ENCODE data around the gene CASR.
"Not testable (repeated sequence)": the region's sequence is repeated elsewhere in the genome, so short reads cannot be mapped to it uniquely, and the experiment has no call there.

The CASR gene

GRCh38 chr3:122168044-122168443, 15.4 kb upstream of the CASR start:
- no peak overlapping the region for H2BK15ac ChIP-seq (replicated peaks; ENCODE audit: low read depth)
- H3K36me3 ChIP-seq (ENCODE audit: control insufficient read depth, insufficient read depth, low read length) = no peaks in the 10 kb centered on the region
- H3K79me1 ChIP-seq (ENCODE audit: low read length) = no peaks in the 10 kb centered on the region
- no peaks in the 10 kb centered on the region for H3K27me3 ChIP-seq (ENCODE audit: insufficient read depth, low read length, poor library complexity)
- no peak overlapping the region for H3K27ac ChIP-seq (ENCODE audit: low read depth, low read length)
- no peak overlapping the region for H2BK5ac ChIP-seq (ENCODE audit: low read length)
- H3K79me2 ChIP-seq (ENCODE audit: control insufficient read depth, insufficient read depth, low read length) = no peaks in the 10 kb centered on the region
- no peak overlapping the region for H3K4me3 ChIP-seq (ENCODE audit: low read length)
- WGBS (ENCODE audit: extremely low coverage, insufficient coverage, low lambda C conversion rate) = no CpG with 5 or more reads among the region's 3 CpGs
- no peak overlapping the region for H4K5ac ChIP-seq (ENCODE audit: low read length)
- no peak overlapping the region for H3K4ac ChIP-seq (ENCODE audit: low read depth, low read length)
- no peak overlapping the region for H3K9ac ChIP-seq (ENCODE audit: low read length)
- no peaks in the 10 kb centered on the region for H3K4me1 ChIP-seq (ENCODE audit: control insufficient read depth, low read depth, low read length)
- DNase-seq = no peak
- H3K23ac ChIP-seq (ENCODE audit: low read length) = no peak overlapping the region
- H3K4me2 ChIP-seq (ENCODE audit: low read length) = no peak overlapping the region
- H3K56ac ChIP-seq (ENCODE audit: low read length) = no peak overlapping the region
- H2AK5ac ChIP-seq (ENCODE audit: low read length) = no peak overlapping the region
- no peak overlapping the region for H4K8ac ChIP-seq (ENCODE audit: low read depth, low read length)
- no peak overlapping the region for H3K18ac ChIP-seq (ENCODE audit: low read length)
- no peak overlapping the region for H2BK120ac ChIP-seq (ENCODE audit: low read depth, low read length)

DNA sequence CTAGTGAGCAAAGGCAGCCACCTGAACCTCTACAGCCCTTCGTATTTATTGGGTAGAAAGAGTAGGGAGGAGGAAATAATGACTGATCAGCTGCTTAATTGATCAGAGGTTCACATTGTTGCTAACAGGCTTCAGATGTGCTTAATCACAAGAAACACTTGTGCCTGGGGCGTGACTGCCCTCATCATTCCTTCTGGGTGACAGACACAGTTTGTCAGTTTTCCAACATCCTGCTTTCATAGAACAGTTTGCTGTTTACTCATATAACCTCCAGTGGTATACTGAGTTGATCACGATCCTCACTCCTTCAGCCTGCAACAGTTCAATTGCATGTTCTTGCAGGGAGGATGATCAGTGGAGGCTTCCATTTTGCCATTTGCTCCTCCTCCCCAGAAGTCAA, 13.6 kb upstream of the CASR start:
- no peak overlapping the region for H4K8ac ChIP-seq (ENCODE audit: low read depth, low read length)
- no peak overlapping the region for H3K56ac ChIP-seq (ENCODE audit: low read length)
- no peak overlapping the region for H3K23ac ChIP-seq (ENCODE audit: low read length)
- no peak for DNase-seq
- no peak overlapping the region for H3K18ac ChIP-seq (ENCODE audit: low read length)
- no peaks in the 10 kb centered on the region for H3K79me2 ChIP-seq (ENCODE audit: control insufficient read depth, insufficient read depth, low read length)
- H3K9ac ChIP-seq (ENCODE audit: low read length) = no peak overlapping the region
- H3K4me3 ChIP-seq (ENCODE audit: low read length) = no peak overlapping the region
- H2BK15ac ChIP-seq (replicated peaks; ENCODE audit: low read depth) = no peak overlapping the region
- H3K36me3 ChIP-seq (ENCODE audit: control insufficient read depth, insufficient read depth, low read length) = no peaks in the 10 kb centered on the region
- no peak overlapping the region for H2BK120ac ChIP-seq (ENCODE audit: low read depth, low read length)
- H3K4me1 ChIP-seq (ENCODE audit: control insufficient read depth, low read depth, low read length) = no peaks in the 10 kb centered on the region
- no CpG with 5 or more reads among the region's 3 CpGs for WGBS (ENCODE audit: extremely low coverage, insufficient coverage, low lambda C conversion rate)
- no peak overlapping the region for H2AK5ac ChIP-seq (ENCODE audit: low read length)
- H3K27me3 ChIP-seq (ENCODE audit: insufficient read depth, low read length, poor library complexity) = no peaks in the 10 kb centered on the region
- no peak overlapping the region for H2BK5ac ChIP-seq (ENCODE audit: low read length)
- no peaks in the 10 kb centered on the region for H3K79me1 ChIP-seq (ENCODE audit: low read length)
- no peak overlapping the region for H4K5ac ChIP-seq (ENCODE audit: low read length)
- H3K4me2 ChIP-seq (ENCODE audit: low read length) = no peak overlapping the region
- H3K4ac ChIP-seq (ENCODE audit: low read depth, low read length) = no peak overlapping the region
- H3K27ac ChIP-seq (ENCODE audit: low read depth, low read length) = no peak overlapping the region

- not testable (repeated sequence) for H3K23ac ChIP-seq (ENCODE audit: low read length); H3K79me1 ChIP-seq (ENCODE audit: low read length); H2BK15ac ChIP-seq (replicated peaks; ENCODE audit: low read depth); H4K5ac ChIP-seq (ENCODE audit: low read length); H3K36me3 ChIP-seq (ENCODE audit: control insufficient read depth, insufficient read depth, low read length); H3K4me1 ChIP-seq (ENCODE audit: control insufficient read depth, low read depth, low read length); H3K18ac ChIP-seq (ENCODE audit: low read length); H3K56ac ChIP-seq (ENCODE audit: low read length); H3K4me3 ChIP-seq (ENCODE audit: low read length); H3K27me3 ChIP-seq (ENCODE audit: insufficient read depth, low read length, poor library complexity); H3K4me2 ChIP-seq (ENCODE audit: low read length); H3K9ac ChIP-seq (ENCODE audit: low read length); H2BK5ac ChIP-seq (ENCODE audit: low read length); H2AK5ac ChIP-seq (ENCODE audit: low read length); H3K27ac ChIP-seq (ENCODE audit: low read depth, low read length); H2BK120ac ChIP-seq (ENCODE audit: low read depth, low read length); H3K79me2 ChIP-seq (ENCODE audit: control insufficient read depth, insufficient read depth, low read length); H4K8ac ChIP-seq (ENCODE audit: low read depth, low read length); H3K4ac ChIP-seq (ENCODE audit: low read depth, low read length)
- no CpG with 5 or more reads among the region's 2 CpGs for WGBS (ENCODE audit: extremely low coverage, insufficient coverage, low lambda C conversion rate)
- DNase-seq = peak; percentile 14
Measured at GRCh38 chr3:122171361-122171760, 12.1 kb upstream of the CASR start.

DNA sequence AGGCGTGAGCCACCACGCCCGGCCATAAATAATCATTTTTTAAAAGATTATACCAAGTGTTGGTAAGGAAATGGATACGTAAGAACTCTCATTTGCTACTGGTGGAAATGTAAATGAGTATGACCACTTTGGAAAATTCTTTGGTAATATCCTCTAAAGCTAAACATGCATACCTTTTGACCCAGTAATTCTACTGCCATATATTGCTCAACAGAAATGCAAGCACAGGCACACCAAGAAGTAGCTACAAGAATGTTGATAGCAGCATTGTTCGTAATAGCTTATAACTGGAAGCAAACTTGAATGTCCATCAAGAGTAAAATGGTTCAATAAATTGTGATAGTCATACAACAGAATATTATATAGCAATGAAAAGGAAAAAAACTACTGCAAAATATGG, 4.8 kb upstream of the CASR start:
- Histone ChIP-seq H3K9ac (ENCODE audit: low read length) (no peak overlapping the region), H2BK120ac (ENCODE audit: low read depth, low read length) (no peak overlapping the region), H2BK5ac (ENCODE audit: low read length) (no peak overlapping the region), H3K56ac (ENCODE audit: low read length) (no peak overlapping the region), H3K79me2 (ENCODE audit: control insufficient read depth, insufficient read depth, low read length) (no peaks in the 10 kb centered on the region), H3K4ac (ENCODE audit: low read depth, low read length) (no peak overlapping the region), H3K4me3 (ENCODE audit: low read length) (no peak overlapping the region), H3K36me3 (ENCODE audit: control insufficient read depth, insufficient read depth, low read length) (no peaks in the 10 kb centered on the region), H4K5ac (ENCODE audit: low read length) (no peak overlapping the region), H3K18ac (ENCODE audit: low read length) (no peak overlapping the region), H3K27me3 (ENCODE audit: insufficient read depth, low read length, poor library complexity) (peaks cover 8% of the 10 kb centered on the region), H3K23ac (ENCODE audit: low read length) (no peak overlapping the region), H2BK15ac (replicated peaks; ENCODE audit: low read depth) (no peak overlapping the region), H3K79me1 (ENCODE audit: low read length) (no peaks in the 10 kb centered on the region), H3K4me1 (ENCODE audit: control insufficient read depth, low read depth, low read length) (no peaks in the 10 kb centered on the region), H3K4me2 (ENCODE audit: low read length) (no peak overlapping the region), H4K8ac (ENCODE audit: low read depth, low read length) (no peak overlapping the region), H3K27ac (ENCODE audit: low read depth, low read length) (no peak overlapping the region), H2AK5ac (ENCODE audit: low read length) (no peak overlapping the region)
- DNase-seq = no peak
- no CpG with 5 or more reads among the region's 5 CpGs for WGBS (ENCODE audit: extremely low coverage, insufficient coverage, low lambda C conversion rate)

DNA sequence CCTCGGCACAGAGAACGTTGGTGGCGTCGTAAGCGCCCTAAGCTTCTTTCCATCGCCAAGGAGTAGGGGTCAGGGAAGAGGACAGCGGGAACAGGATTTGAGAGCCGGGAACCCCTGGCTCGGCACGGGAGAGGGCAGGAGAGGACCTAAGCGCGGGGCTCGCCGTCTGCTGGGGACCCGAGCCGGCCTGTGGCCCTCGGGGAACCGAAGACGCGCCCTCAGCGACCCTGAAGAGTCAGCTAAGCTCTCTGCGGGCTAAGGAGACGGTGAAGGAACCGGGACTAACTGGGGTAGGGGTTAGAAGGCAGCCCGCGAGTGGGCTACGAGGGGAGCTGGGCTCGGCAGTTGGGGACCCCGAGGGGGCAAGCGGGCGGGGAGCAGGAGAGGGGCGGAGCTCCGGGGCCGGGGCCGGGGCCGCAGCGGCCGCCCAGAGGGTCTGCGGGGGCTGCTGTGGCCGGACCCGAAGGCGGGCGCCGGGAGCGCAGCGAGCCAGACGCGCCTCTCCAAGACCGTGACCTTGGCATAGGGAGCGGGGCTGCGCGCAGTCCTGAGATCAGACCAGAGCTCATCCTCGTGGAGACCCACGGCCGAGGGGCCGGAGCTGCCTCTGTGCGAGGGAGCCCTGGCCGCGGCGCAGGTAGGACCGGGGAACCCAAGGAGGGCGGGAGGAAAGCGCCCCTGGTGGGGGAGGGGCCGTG, 574 bp downstream of the CASR start:
- Histone ChIP-seq H2AK5ac (ENCODE audit: low read length) (no peak overlapping the region), H3K79me1 (ENCODE audit: low read length) (no peaks in the 10 kb centered on the region), H4K5ac (ENCODE audit: low read length) (no peak overlapping the region), H3K56ac (ENCODE audit: low read length) (peak overlapping the region; percentile 73), H2BK15ac (replicated peaks; ENCODE audit: low read depth) (no peak overlapping the region), H2BK120ac (ENCODE audit: low read depth, low read length) (no peak overlapping the region), H3K23ac (ENCODE audit: low read length) (no peak overlapping the region), H3K4ac (ENCODE audit: low read depth, low read length) (no peak overlapping the region), H3K4me3 (ENCODE audit: low read length) (peak overlapping the region; percentile 45), H4K8ac (ENCODE audit: low read depth, low read length) (no peak overlapping the region), H3K18ac (ENCODE audit: low read length) (peak overlapping the region; percentile 8), H3K9ac (ENCODE audit: low read length) (peak overlapping the region; percentile 30), H3K27ac (ENCODE audit: low read depth, low read length) (no peak overlapping the region), H2BK5ac (ENCODE audit: low read length) (no peak overlapping the region), H3K4me1 (ENCODE audit: control insufficient read depth, low read depth, low read length) (no peaks in the 10 kb centered on the region), H3K27me3 (ENCODE audit: insufficient read depth, low read length, poor library complexity) (peaks cover 13% of the 10 kb centered on the region), H3K79me2 (ENCODE audit: control insufficient read depth, insufficient read depth, low read length) (no peaks in the 10 kb centered on the region), H3K36me3 (ENCODE audit: control insufficient read depth, insufficient read depth, low read length) (no peaks in the 10 kb centered on the region), H3K4me2 (ENCODE audit: low read length) (peak overlapping the region; percentile 65)
- no CpG with 5 or more reads among the region's 64 CpGs for WGBS (ENCODE audit: extremely low coverage, insufficient coverage, low lambda C conversion rate)
- DNase-seq = peak; percentile 4

- Histone ChIP-seq H4K5ac (ENCODE audit: low read length) (no peak overlapping the region), H3K18ac (ENCODE audit: low read length) (no peak overlapping the region), H3K79me1 (ENCODE audit: low read length) (no peaks in the 10 kb centered on the region), H3K27ac (ENCODE audit: low read depth, low read length) (no peak overlapping the region), H2BK120ac (ENCODE audit: low read depth, low read length) (no peak overlapping the region), H3K56ac (ENCODE audit: low read length) (peak overlapping the region; percentile 73), H3K27me3 (ENCODE audit: insufficient read depth, low read length, poor library complexity) (peaks cover 13% of the 10 kb centered on the region), H3K4ac (ENCODE audit: low read depth, low read length) (no peak overlapping the region), H3K9ac (ENCODE audit: low read length) (no peak overlapping the region), H3K36me3 (ENCODE audit: control insufficient read depth, insufficient read depth, low read length) (no peaks in the 10 kb centered on the region), H2AK5ac (ENCODE audit: low read length) (no peak overlapping the region), H2BK15ac (replicated peaks; ENCODE audit: low read depth) (no peak overlapping the region), H3K4me1 (ENCODE audit: control insufficient read depth, low read depth, low read length) (no peaks in the 10 kb centered on the region), H3K4me3 (ENCODE audit: low read length) (no peak overlapping the region), H3K79me2 (ENCODE audit: control insufficient read depth, insufficient read depth, low read length) (no peaks in the 10 kb centered on the region), H3K23ac (ENCODE audit: low read length) (no peak overlapping the region), H4K8ac (ENCODE audit: low read depth, low read length) (no peak overlapping the region), H2BK5ac (ENCODE audit: low read length) (no peak overlapping the region), H3K4me2 (ENCODE audit: low read length) (peak overlapping the region; percentile 65)
- WGBS (ENCODE audit: extremely low coverage, insufficient coverage, low lambda C conversion rate) = no CpG with 5 or more reads among the region's 19 CpGs
- DNase-seq = peak; percentile 1
Measured at GRCh38 chr3:122184591-122184929, 1.1 kb downstream of the CASR start.

All from mesendoderm (in vitro differentiated cells).